CD4-positive, alpha-beta T cell treated with Interleukin-15 for 4 hours (primary cell): ENCODE data around the gene HCN2.
"Not testable (repeated sequence)": the region's sequence is repeated elsewhere in the genome, so short reads cannot be mapped to it uniquely, and the experiment has no call there.

Experiments used
- DNase-seq: peaks from one replicate; pipeline ENCODE4 v3.0.0-alpha.2; 2020; ENCODE audit warnings: low spot score

HCN2 gene

GRCh38 chr19:585551-586110, 4.0 kb upstream of the HCN2 start:
- no peak for DNase-seq

- peak; percentile 59 for DNase-seq
Observed at GRCh38 chr19:588093-588740, 1.5 kb upstream of the HCN2 start.

GRCh38 chr19:588741-589692, 664 bp upstream of the HCN2 start:
- DNase-seq = no peak

GRCh38 chr19:590396-590745, 690 bp downstream of the HCN2 start:
- DNase-seq = no peak

- DNase-seq = no peak
Observed at GRCh38 chr19:590750-591098, 1.0 kb downstream of the HCN2 start.

- no peak for DNase-seq
Observed at GRCh38 chr19:591099-591958, 1.6 kb downstream of the HCN2 start.

GRCh38 chr19:592101-592500, 2.4 kb downstream of the HCN2 start:
- no peak for DNase-seq

- DNase-seq = no peak
Observed at GRCh38 chr19:593055-593454, 3.4 kb downstream of the HCN2 start.

- DNase-seq = no peak
Observed at GRCh38 chr19:593505-593904, 3.8 kb downstream of the HCN2 start.

GRCh38 chr19:594265-594870, 4.7 kb downstream of the HCN2 start:
- no peak for DNase-seq

- DNase-seq = no peak
Observed at GRCh38 chr19:595326-596262, 5.9 kb downstream of the HCN2 start.

- no peak for DNase-seq
Observed at GRCh38 chr19:596263-596655, 6.6 kb downstream of the HCN2 start.

GRCh38 chr19:597406-598315, 8.0 kb downstream of the HCN2 start:
- DNase-seq = no peak

GRCh38 chr19:601310-601709, 11.6 kb downstream of the HCN2 start:
- DNase-seq = no peak

- DNase-seq = no peak
Observed at GRCh38 chr19:601790-602189, 12.1 kb downstream of the HCN2 start.

GRCh38 chr19:602391-603301, 13.0 kb downstream of the HCN2 start:
- no peak for DNase-seq

GRCh38 chr19:603302-603639, 13.6 kb downstream of the HCN2 start:
- not testable (repeated sequence) for DNase-seq

GRCh38 chr19:603779-604178, 14.1 kb downstream of the HCN2 start:
- not testable (repeated sequence) for DNase-seq

GRCh38 chr19:604355-604754, 14.7 kb downstream of the HCN2 start:
- no peak for DNase-seq
